Adrenal gland (tissue), 5 donors: ENCODE results near the gene UBAC2.

ENCODE experiments used
- POLR2A ChIP-seq, 2 donors: fragments of 450-650 bp; IDR thresholded peaks; one replicate each; pipeline ENCODE4 v1.6.1; 2017; ENCODE audit warnings: antibody characterized with exemption in 2 of 2, mild to moderate bottlenecking in 2 of 2, moderate library complexity in 1 of 2
- TF ChIP-seq, protein P1 (sequence below), 6 experiments: fragments of 450-650 bp in 4 of 6; fragments of 200-600 bp in 2 of 6; sonication (generic) in 1 of 6; IDR thresholded peaks; 1 replicate in 5 of 6; 2 replicates in 1 of 6; pipeline versions ENCODE4 v1.5.1 to v1.8.0; 2016 to 2021; ENCODE audit warnings: antibody characterized with exemption in 6 of 6, mild to moderate bottlenecking in 2 of 6, moderate library complexity in 1 of 6
- donor health status: DM: no; HTN: no; CAD: no.

DNA sequence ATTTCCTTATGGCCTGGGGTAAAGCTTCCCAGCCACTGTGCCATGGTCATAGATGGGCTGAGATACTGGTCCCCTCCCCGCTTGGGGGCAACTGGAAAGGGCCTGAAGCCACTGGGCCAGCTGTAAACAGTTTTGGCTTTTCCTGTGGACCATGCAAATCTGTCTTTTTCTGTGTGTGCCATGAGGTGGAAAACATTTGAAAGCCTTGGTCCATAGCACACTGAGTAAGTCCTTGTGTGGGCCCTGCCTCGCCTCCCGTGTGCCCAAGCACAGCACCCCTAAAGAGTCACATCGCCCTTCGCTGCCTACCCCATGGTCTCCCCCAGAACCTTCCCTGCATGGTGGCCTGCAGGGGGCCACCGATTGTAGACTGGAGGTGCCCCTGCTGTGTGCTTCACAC, 158.9 kb downstream of the UBAC2 start:
- TF ChIP-seq, protein P1, sequence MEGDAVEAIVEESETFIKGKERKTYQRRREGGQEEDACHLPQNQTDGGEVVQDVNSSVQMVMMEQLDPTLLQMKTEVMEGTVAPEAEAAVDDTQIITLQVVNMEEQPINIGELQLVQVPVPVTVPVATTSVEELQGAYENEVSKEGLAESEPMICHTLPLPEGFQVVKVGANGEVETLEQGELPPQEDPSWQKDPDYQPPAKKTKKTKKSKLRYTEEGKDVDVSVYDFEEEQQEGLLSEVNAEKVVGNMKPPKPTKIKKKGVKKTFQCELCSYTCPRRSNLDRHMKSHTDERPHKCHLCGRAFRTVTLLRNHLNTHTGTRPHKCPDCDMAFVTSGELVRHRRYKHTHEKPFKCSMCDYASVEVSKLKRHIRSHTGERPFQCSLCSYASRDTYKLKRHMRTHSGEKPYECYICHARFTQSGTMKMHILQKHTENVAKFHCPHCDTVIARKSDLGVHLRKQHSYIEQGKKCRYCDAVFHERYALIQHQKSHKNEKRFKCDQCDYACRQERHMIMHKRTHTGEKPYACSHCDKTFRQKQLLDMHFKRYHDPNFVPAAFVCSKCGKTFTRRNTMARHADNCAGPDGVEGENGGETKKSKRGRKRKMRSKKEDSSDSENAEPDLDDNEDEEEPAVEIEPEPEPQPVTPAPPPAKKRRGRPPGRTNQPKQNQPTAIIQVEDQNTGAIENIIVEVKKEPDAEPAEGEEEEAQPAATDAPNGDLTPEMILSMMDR (IDR thresholded peaks at IDR 0.05), result no peak
- no peak for TF ChIP-seq POLR2A (IDR thresholded peaks at IDR 0.05)
